Smooth muscle cell (in vitro differentiated cells): ENCODE data around the gene ATP11B. TPM values are rescaled to one million over a fixed set of nuclear protein-coding genes. Genes with fewer than 3 reads are reported as not detected.

Source experiments
- DNase-seq: peaks from one replicate; lab custom pipeline; 2025; ENCODE audit not compliant: unreplicated experiment; lab: John Stamatoyannopoulos, UW
- H2AFZ ChIP-seq: fragments of 200-600 bp; sonication (generic); 2 replicates; pipeline ENCODE4 v1.6.0; 2016; ENCODE audit warnings: antibody characterized with exemption, low read depth, mild to moderate bottlenecking
- H3F3A ChIP-seq: fragments of 200-600 bp; sonication (generic); 2 replicates; pipeline ENCODE4 v1.6.0; 2017; ENCODE audit warnings: antibody characterized with exemption, low read depth
- H3K27ac ChIP-seq: fragments of 200-600 bp; sonication (generic); 2 replicates; pipeline ENCODE4 v1.5.1; 2016; ENCODE audit warnings: low read depth, mild to moderate bottlenecking
- H3K27me3 ChIP-seq: fragments of 200-600 bp; sonication (generic); 2 replicates; pipeline ENCODE4 v1.6.1; 2016; ENCODE audit warnings: low read depth, mild to moderate bottlenecking
- H3K36me3 ChIP-seq: fragments of 200-600 bp; sonication (generic); 2 replicates; pipeline ENCODE4 v1.5.1; 2016; ENCODE audit warnings: low read depth
- H3K4me1 ChIP-seq: fragments of 200-600 bp; sonication (generic); 2 replicates; pipeline ENCODE4 v1.5.1; 2016; ENCODE audit warnings: low read depth
- H3K4me2 ChIP-seq: fragments of 200-600 bp; sonication (generic); 2 replicates; pipeline ENCODE4 v1.6.0; 2016; ENCODE audit warnings: mild to moderate bottlenecking
- H3K4me3 ChIP-seq: fragments of 200-600 bp; sonication (generic); 2 replicates; pipeline ENCODE4 v1.5.1; 2016; ENCODE audit warnings: mild to moderate bottlenecking
- H3K79me2 ChIP-seq: fragments of 200-600 bp; sonication (generic); 2 replicates; pipeline ENCODE4 v1.6.0; 2016; ENCODE audit warnings: low read depth, mild to moderate bottlenecking
- H3K9ac ChIP-seq: fragments of 200-600 bp; sonication (generic); 2 replicates; pipeline ENCODE4 v1.6.0; 2016; ENCODE audit warnings: low read depth
- H3K9me3 ChIP-seq: fragments of 200-600 bp; sonication (generic); replicated peaks from 2 replicates; pipeline ENCODE4 v1.5.1; 2016; ENCODE audit warnings: low read depth
- H4K20me1 ChIP-seq: fragments of 200-600 bp; sonication (generic); 2 replicates; pipeline ENCODE4 v1.6.0; 2016; ENCODE audit warnings: low read depth
- WGBS: methylation state at CpG from one replicate; pipeline ENCODE4 v1.1.7; 2016; ENCODE audit warnings: low lambda C conversion rate; 5-methylcytosine and 5-hydroxymethylcytosine counted together
- polyA plus RNA-seq: library from polyadenylated mRNA; unstranded; fragments of >200 nt; fragmentation: Nextera tagmentation; extraction: Ambion mirVana; gene quantifications from 2 replicates; pipeline ENCODE4 v1.2.1, GENCODE V29; 2016
- total RNA-seq: library from RNA; depleted of rRNA; stranded (reverse); fragments of >200 nt; gene quantifications from 2 replicates; pipeline ENCODE4 v1.2.3, GENCODE V29; 2014
- TF ChIP-seq, protein P1 (sequence below): fragments of 200-600 bp; sonication (generic); IDR thresholded peaks from 2 replicates; pipeline ENCODE4 v1.5.1; 2017; ENCODE audit warnings: borderline replicate concordance, mild to moderate bottlenecking, antibody characterized with exemption; ENCODE audit not compliant: insufficient read depth, poor library complexity, severe bottlenecking

Gene ATP11B
- total and polyA plus RNA-seq, 2 experiments from 2014 or later, result 12.0 to 48.7 TPM

DNA sequence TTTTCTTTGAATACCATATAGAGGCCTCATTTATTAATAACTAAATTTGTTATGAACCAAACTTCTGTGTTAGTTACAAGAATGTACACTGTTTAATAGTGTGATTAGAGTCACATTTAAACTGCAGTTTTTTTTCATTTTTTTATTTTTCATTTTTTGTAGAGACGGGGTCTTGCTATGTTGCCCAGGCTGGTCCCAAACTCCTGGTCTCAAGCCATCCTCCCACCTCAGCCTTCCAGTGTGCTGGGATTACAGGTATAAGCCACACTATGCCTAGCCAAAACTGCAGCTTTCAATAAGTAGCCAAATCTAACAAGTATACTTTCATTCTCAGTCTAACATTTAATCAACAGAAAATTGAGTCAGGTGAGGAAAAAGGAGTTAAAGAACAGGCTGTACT is 10.2 kb upstream of the ATP11B start:
- Histone ChIP-seq H3F3A (no peaks in the 10 kb centered on the region), H3K9me3 (no peaks in the 10 kb centered on the region), H3K27me3 (no peaks in the 10 kb centered on the region), H3K4me1 (no peaks in the 10 kb centered on the region), H3K27ac (no peak overlapping the region), H3K4me3 (no peak overlapping the region), H2AFZ (no peak overlapping the region), H4K20me1 (no peaks in the 10 kb centered on the region), H3K9ac (no peak overlapping the region), H3K79me2 (no peaks in the 10 kb centered on the region), H3K36me3 (no peaks in the 10 kb centered on the region), H3K4me2 (no peak overlapping the region)
- 86% methylated on average over 1 of the region's 1 CpG for WGBS
- DNase-seq, result no peak
- TF ChIP-seq, protein P1, sequence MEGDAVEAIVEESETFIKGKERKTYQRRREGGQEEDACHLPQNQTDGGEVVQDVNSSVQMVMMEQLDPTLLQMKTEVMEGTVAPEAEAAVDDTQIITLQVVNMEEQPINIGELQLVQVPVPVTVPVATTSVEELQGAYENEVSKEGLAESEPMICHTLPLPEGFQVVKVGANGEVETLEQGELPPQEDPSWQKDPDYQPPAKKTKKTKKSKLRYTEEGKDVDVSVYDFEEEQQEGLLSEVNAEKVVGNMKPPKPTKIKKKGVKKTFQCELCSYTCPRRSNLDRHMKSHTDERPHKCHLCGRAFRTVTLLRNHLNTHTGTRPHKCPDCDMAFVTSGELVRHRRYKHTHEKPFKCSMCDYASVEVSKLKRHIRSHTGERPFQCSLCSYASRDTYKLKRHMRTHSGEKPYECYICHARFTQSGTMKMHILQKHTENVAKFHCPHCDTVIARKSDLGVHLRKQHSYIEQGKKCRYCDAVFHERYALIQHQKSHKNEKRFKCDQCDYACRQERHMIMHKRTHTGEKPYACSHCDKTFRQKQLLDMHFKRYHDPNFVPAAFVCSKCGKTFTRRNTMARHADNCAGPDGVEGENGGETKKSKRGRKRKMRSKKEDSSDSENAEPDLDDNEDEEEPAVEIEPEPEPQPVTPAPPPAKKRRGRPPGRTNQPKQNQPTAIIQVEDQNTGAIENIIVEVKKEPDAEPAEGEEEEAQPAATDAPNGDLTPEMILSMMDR, result no peak

DNA sequence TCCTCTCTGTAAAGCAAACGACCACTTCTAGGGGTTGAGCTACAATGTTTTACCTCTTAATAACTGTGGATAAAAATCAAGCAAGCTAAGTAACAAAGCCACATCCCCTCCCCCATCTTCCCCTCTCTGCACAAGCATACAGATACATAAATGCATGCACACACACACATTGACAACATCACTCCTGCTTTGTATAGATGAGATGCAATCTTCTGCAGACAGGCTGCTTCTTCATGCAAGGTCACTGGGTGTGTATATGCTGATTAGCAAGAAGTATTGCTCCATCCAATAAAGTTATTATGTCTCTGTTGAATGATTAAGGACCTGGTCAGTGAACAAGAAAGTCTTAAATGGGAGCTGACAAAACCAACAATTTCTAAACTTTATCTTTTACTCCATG is 8.8 kb upstream of the ATP11B start:
- Histone ChIP-seq H3F3A (no peaks in the 10 kb centered on the region), H2AFZ (no peak overlapping the region), H4K20me1 (no peaks in the 10 kb centered on the region), H3K36me3 (no peaks in the 10 kb centered on the region), H3K79me2 (no peaks in the 10 kb centered on the region), H3K4me1 (no peaks in the 10 kb centered on the region), H3K27me3 (peaks cover 2% of the 10 kb centered on the region), H3K27ac (no peak overlapping the region), H3K4me2 (no peak overlapping the region), H3K9me3 (no peaks in the 10 kb centered on the region), H3K4me3 (no peak overlapping the region), H3K9ac (no peak overlapping the region)
- TF ChIP-seq, protein P1, result no peak
- no peak for DNase-seq
- 29% methylated on average over 1 of the region's 1 CpG for WGBS

DNA sequence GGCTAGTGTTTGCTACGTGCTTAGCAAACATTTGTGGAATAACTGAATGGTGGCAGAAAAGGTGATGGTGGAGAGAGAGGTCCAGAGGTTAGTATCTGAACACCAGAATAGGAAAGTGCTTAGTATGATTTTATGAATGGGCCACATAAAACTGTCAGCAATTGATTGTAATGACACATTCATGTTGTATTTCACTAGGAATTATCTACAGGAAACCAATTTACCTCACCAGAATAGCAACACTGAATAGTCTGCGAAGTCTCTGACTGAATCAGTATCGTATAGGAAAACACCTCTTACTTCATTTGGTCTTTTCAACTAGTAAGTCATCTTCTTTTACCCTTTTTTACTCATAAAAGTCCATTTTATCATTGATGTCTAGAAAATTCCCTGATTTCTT is 8.2 kb upstream of the ATP11B start:
- no peak overlapping the region for H3K4me2 ChIP-seq
- no peaks in the 10 kb centered on the region for H4K20me1 ChIP-seq
- no peak for DNase-seq
- H3K4me1 ChIP-seq, result no peaks in the 10 kb centered on the region
- TF ChIP-seq, protein P1, result no peak
- no peaks in the 10 kb centered on the region for H3K79me2 ChIP-seq
- 81% methylated on average over 3 of the region's 3 CpGs for WGBS
- no peaks in the 10 kb centered on the region for H3K36me3 ChIP-seq
- H3K27me3 ChIP-seq, result peaks cover 7% of the 10 kb centered on the region
- H3K4me3 ChIP-seq, result no peak overlapping the region
- H3K27ac ChIP-seq, result no peak overlapping the region
- no peaks in the 10 kb centered on the region for H3F3A ChIP-seq
- no peaks in the 10 kb centered on the region for H3K9me3 ChIP-seq
- H2AFZ ChIP-seq, result no peak overlapping the region
- H3K9ac ChIP-seq, result no peak overlapping the region

DNA sequence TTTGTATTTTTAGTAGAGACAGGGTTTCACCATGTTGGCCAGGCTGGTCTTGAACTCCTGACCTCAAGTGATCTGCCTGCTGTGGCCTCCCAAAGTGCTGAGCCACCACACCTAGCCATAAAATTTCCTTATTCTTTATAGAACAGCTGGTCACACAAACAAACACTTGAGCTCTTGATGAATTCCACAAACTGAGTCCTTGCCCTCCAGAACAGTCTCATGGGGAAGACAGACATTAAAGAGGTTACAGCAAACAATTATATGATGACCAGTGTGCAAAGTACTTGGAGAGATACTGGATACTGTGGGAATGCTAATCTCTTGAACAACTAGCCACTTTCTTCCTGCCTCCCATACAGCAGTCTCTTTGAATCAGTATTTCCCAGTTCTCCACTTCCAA is 7.5 kb upstream of the ATP11B start:
- Histone ChIP-seq H3K9me3 (no peaks in the 10 kb centered on the region), H4K20me1 (no peaks in the 10 kb centered on the region), H2AFZ (no peak overlapping the region), H3K79me2 (no peaks in the 10 kb centered on the region), H3K4me2 (no peak overlapping the region), H3K4me1 (no peaks in the 10 kb centered on the region), H3K27ac (no peak overlapping the region), H3K9ac (no peak overlapping the region), H3F3A (no peaks in the 10 kb centered on the region), H3K27me3 (peaks cover 7% of the 10 kb centered on the region), H3K4me3 (no peak overlapping the region), H3K36me3 (no peaks in the 10 kb centered on the region)
- DNase-seq, result no peak
- TF ChIP-seq, protein P1, result no peak
